K562 (cell line): ENCODE measurements around the gene CHST15. TPM values are rescaled to one million over a fixed set of nuclear protein-coding genes. Genes with fewer than 3 reads are reported as not detected.
A peak's percentile ranks its signal among the peaks of the same experiment; 100 is the strongest.

Experiments used
- ATAC-seq: fragments of 200-7000 bp; cut with Tn5 transposase; 3 replicates; pipeline ENCODE4 v1.9.1; 2020; ENCODE audit warnings: moderate library complexity
- BruUV-seq: library from RNA; stranded (reverse); fragments of 400-500 nt; replicated peaks from 2 replicates; lab custom pipeline; 2021; lab: Mats Ljungman, UMichigan
- CTCF ChIA-PET: fragments of 300-600 bp; formaldehyde crosslinking; extraction: SDS; loops from one replicate; lab custom pipeline; 2021; ENCODE audit warnings: low intra/inter-chr PET ratio; lab: Yijun Ruan, JAX
- POLR2A ChIA-PET: fragments of 300-600, 350-650 bp; sonication (Branson Sonifier 250); formaldehyde crosslinking; extraction: SDS; loops from one replicate; lab custom pipeline; 2021; ENCODE audit warnings: antibody characterized with exemption, inconsistent platforms; lab: Yijun Ruan, JAX
- DNase-seq, 4 experiments: peaks; one replicate each; pipeline versions ENCODE4 v3.0.0 to v3.0.0-alpha.2; 2011 to 2018; ENCODE audit warnings: low spot score in 3 of 4, mixed read lengths in 3 of 4; ENCODE audit errors: extremely low read depth in 1 of 4
- FAIRE-seq: peaks from 2 replicates; lab custom pipeline; 2011; peaks lifted over from hg19 to GRCh38; lab: Jason Lieb, UNC
- H2AFZ ChIP-seq: 2 replicates; pipeline ENCODE4 v1.6.0; 2011; ENCODE audit warnings: low read depth, low read length, control low read depth, inconsistent platforms
- H3K27ac ChIP-seq: fragments of 200-600 bp; 3 replicates; pipeline ENCODE4 v1.8.0; 2011; ENCODE audit warnings: low read depth, mild to moderate bottlenecking, control low read depth, inconsistent platforms, low read length, moderate library complexity, mixed read lengths; ENCODE audit errors: extremely low read depth
- H3K27me3 ChIP-seq, 2 experiments: fragments of 300-600 bp in 1 of 2; 2 replicates in 1 of 2; 3 replicates in 1 of 2; pipeline versions ENCODE4 v1.6.0 to v1.8.0; 2011; ENCODE audit warnings: inconsistent platforms in 2 of 2, low read length in 2 of 2, mild to moderate bottlenecking in 1 of 2, mixed read lengths in 1 of 2, moderate library complexity in 1 of 2; ENCODE audit not compliant: control insufficient read depth in 2 of 2, insufficient read depth in 2 of 2
- H3K36me3 ChIP-seq: fragments of 300-600 bp; 3 replicates; pipeline ENCODE4 v1.8.0; 2011; ENCODE audit warnings: mild to moderate bottlenecking, low read length, inconsistent platforms; ENCODE audit not compliant: control insufficient read depth, insufficient read depth
- H3K4me1 ChIP-seq, 2 experiments: fragments of 200-600 bp in 1 of 2; replicated peaks in 1 of 2; 2 replicates in 1 of 2; 3 replicates in 1 of 2; pipeline versions ENCODE4 v1.5.1 to v1.8.0; 2011; ENCODE audit warnings: inconsistent platforms in 2 of 2, low read length in 2 of 2, mild to moderate bottlenecking in 1 of 2, mixed read lengths in 1 of 2, moderate library complexity in 1 of 2; ENCODE audit not compliant: control insufficient read depth in 2 of 2, insufficient read depth in 2 of 2
- H3K4me2 ChIP-seq: 2 replicates; pipeline ENCODE4 v1.6.1; 2011; ENCODE audit warnings: low read length, control low read depth, inconsistent platforms, mixed read lengths; ENCODE audit not compliant: insufficient read depth
- H3K4me3 ChIP-seq: fragments of 200-600 bp; sonication (generic), shearing (Covaris generic); 2 replicates; pipeline ENCODE4 v1.5.1; 2016; ENCODE audit warnings: control low read depth, inconsistent platforms
- H3K79me2 ChIP-seq: fragments of 200-600 bp; 3 replicates; pipeline ENCODE4 v1.8.0; 2011; ENCODE audit warnings: low read length, inconsistent platforms; ENCODE audit not compliant: control insufficient read depth, insufficient read depth
- H3K9ac ChIP-seq, 2 experiments: 2 replicates each; pipeline versions ENCODE4 v1.6.0 to v1.6.1; 2011; ENCODE audit warnings: low read depth in 2 of 2, low read length in 2 of 2, control low read depth in 1 of 2, inconsistent platforms in 1 of 2, mild to moderate bottlenecking in 1 of 2, mixed read lengths in 1 of 2; ENCODE audit not compliant: insufficient read depth in 1 of 2
- H3K9me1 ChIP-seq: one replicate; pipeline ENCODE4 v1.6.0; 2011; ENCODE audit warnings: inconsistent platforms, mild to moderate bottlenecking, low read length, moderate library complexity; ENCODE audit not compliant: control insufficient read depth, insufficient read depth
- H3K9me3 ChIP-seq: replicated peaks from 2 replicates; pipeline ENCODE4 v1.5.1; 2011; ENCODE audit warnings: low read depth, low read length, inconsistent platforms; ENCODE audit not compliant: control insufficient read depth, insufficient read depth
- H4K20me1 ChIP-seq: replicated peaks from 2 replicates; pipeline ENCODE4 v1.6.1; 2011; ENCODE audit warnings: low read length, inconsistent platforms, mixed read lengths; ENCODE audit not compliant: control insufficient read depth, insufficient read depth
- FOSL1 ChIP-seq: fragments of 200-800 bp; sonication (Bioruptor generic); conservative IDR thresholded peaks from 2 replicates; pipeline ENCODE4 v1.6.1; 2016; ENCODE audit warnings: missing genetic modification characterization, missing compliant biosample characterization
- FOXK2 ChIP-seq, 2 experiments: fragments of 450-650 bp; IDR thresholded peaks in 1 of 2; conservative IDR thresholded peaks in 1 of 2; 2 replicates each; pipeline ENCODE4 v1.6.1; 2016; ENCODE audit warnings: low read depth in 2 of 2, mild to moderate bottlenecking in 1 of 2
- MITF ChIP-seq: IDR thresholded peaks from 2 replicates; pipeline ENCODE4 v1.6.1; 2014; ENCODE audit warnings: antibody characterized with exemption
- NFIC ChIP-seq: fragments of 450-650 bp; IDR thresholded peaks from 2 replicates; pipeline ENCODE4 v1.6.1; 2017; ENCODE audit warnings: mild to moderate bottlenecking, inconsistent platforms
- NKRF ChIP-seq: fragments of 450-650 bp; IDR thresholded peaks from 2 replicates; pipeline ENCODE4 v1.6.1; 2016; ENCODE audit warnings: borderline replicate concordance
- NUFIP1 ChIP-seq: fragments of 450-650 bp; IDR thresholded peaks from 2 replicates; pipeline ENCODE4 v1.6.1; 2018; ENCODE audit not compliant: partially characterized antibody
- RBM22 ChIP-seq: fragments of 200-400 bp; formaldehyde crosslinking; IDR thresholded peaks from 2 replicates; pipeline ENCODE4 v1.6.1; 2018; ENCODE audit warnings: low read length, low read depth; ENCODE audit not compliant: poor library complexity, severe bottlenecking
- SETDB1 ChIP-seq: IDR thresholded peaks from one replicate; pipeline ENCODE4 v1.6.1; 2012; ENCODE audit warnings: low read length, control low read depth, inconsistent platforms
- TSC22D4 ChIP-seq: fragments of 450-650 bp; IDR thresholded peaks from 2 replicates; pipeline ENCODE4 v1.6.1; 2016; ENCODE audit warnings: missing genetic modification characterization, missing biosample characterization, control low read depth
- WGBS: fragments of 100-300 bp; shearing (Covaris generic); methylation state at CpG from one replicate; pipeline ENCODE4 v1.1.6; 2016; ENCODE audit warnings: low coverage, mixed read lengths; ENCODE audit not compliant: insufficient coverage; ENCODE audit errors: missing lambda C conversion rate; 5-methylcytosine and 5-hydroxymethylcytosine counted together
- in situ Hi-C: fragments of 300-500 bp; cut with MboI; formaldehyde crosslinking; loops from 4 replicates; pipeline ENCODE4 v1.15.0; 2018; ENCODE audit warnings: inconsistent platforms, mixed read lengths
- intact Hi-C: fragments of 100-400 bp; cut with micrococcal nuclease; formaldehyde crosslinking; loops from 2 replicates; pipeline ENCODE4 v1.14.2; 2022
- polyA plus RNA-seq, 8 experiments: library from polyadenylated mRNA; depleted of rRNA in 4 of 8; stranded (reverse) in 5 of 8; unstranded in 3 of 8; fragments of >200 nt; fragmentation: Nextera tagmentation in 2 of 8; fragmentation: Illumina TruSeq in 1 of 8; extraction: Ambion mirVana in 2 of 8; extraction: Trizol in 1 of 8; gene quantifications; 2 replicates each; pipeline versions ENCODE4 v1.2.1 to v1.2.3, GENCODE V29; 2011 to 2014; ENCODE audit warnings: inconsistent platforms in 1 of 8, missing spikeins in 1 of 8
- total RNA-seq, 7 experiments: library from RNA; depleted of rRNA in 6 of 7; stranded (reverse); fragments of >200 nt in 6 of 7; fragmentation: Illumina TruSeq in 2 of 7; extraction: Trizol in 2 of 7; gene quantifications; 2 replicates each; pipeline versions ENCODE4 v1.2.1 to v1.2.3, GENCODE V29; 2011 to 2021; ENCODE audit warnings: low replicate concordance in 1 of 7

CHST15 gene
- total and polyA plus RNA-seq, 9 of the 15 experiments (the other 6 are each of a cell fraction or from before 2014, with no cell fraction given): 0.04 to 0.16 (median 0.08) TPM

GRCh38 chr10:124056337-124056980 lies 36.9 kb downstream of the CHST15 start:
- peaks cover 0 to 27% of the 10 kb centered on the region in 2 experiments; a peak in 3 of 5 replicates for H3K27me3 ChIP-seq
- H3K4me1 ChIP-seq: no peaks in the 10 kb centered on the region
- no peak overlapping the region for H3K4me3 ChIP-seq
- no peak for DNase-seq
- no peaks in the 10 kb centered on the region for H3K9me1 ChIP-seq
- intact Hi-C loops (no loop called here), in situ Hi-C loops (no loop called here)
- H2AFZ ChIP-seq: no peak overlapping the region
- H4K20me1 ChIP-seq: no peaks in the 10 kb centered on the region
- ChIA-PET POLR2A (interaction anchor here (0.6 kb wide), 1 partner anchor 367 kb away, joined by 3 read pairs; no protein-coding TSS in a partner anchor), CTCF (no interaction called here)
- no peak for ATAC-seq
- H3K4me2 ChIP-seq: no peak overlapping the region
- H3K9ac ChIP-seq: no peak overlapping the region
- H3K9me3 ChIP-seq: no peaks in the 10 kb centered on the region
- FAIRE-seq: no peak
- H3K27ac ChIP-seq: no peak overlapping the region
- no peaks in the 10 kb centered on the region for H3K79me2 ChIP-seq
- TF ChIP-seq FOXK2 (conservative IDR thresholded peaks at IDR 0.05 in 1 of 2, IDR thresholded peaks at IDR 0.05 in 1 of 2; ENCODE audit: low read depth in 2 of 2) (no peak), MITF (no peak), NFIC (peak; percentile 75)
- no TSS peak for BruUV-seq
- WGBS: 4% methylated on average over 25 of the region's 29 CpGs
- no peaks in the 10 kb centered on the region for H3K36me3 ChIP-seq

- H3K9me1 ChIP-seq: no peaks in the 10 kb centered on the region
- in situ Hi-C loops: no loop called here
- H3K4me3 ChIP-seq: no peak overlapping the region
- peaks cover 0 to 36% of the 10 kb centered on the region in 2 experiments; a peak in 3 of 5 replicates for H3K27me3 ChIP-seq
- WGBS: 0% methylated on average over 2 of the region's 2 CpGs
- H3K27ac ChIP-seq: no peak overlapping the region
- intact Hi-C loops: no loop called here
- ATAC-seq (no peak), DNase-seq (no peak), FAIRE-seq (no peak)
- H3K9ac ChIP-seq: no peak overlapping the region
- H3K79me2 ChIP-seq: no peaks in the 10 kb centered on the region
- CTCF ChIA-PET: no interaction called here
- BruUV-seq: no TSS peak
- no peaks in the 10 kb centered on the region for H3K36me3 ChIP-seq
- H4K20me1 ChIP-seq: no peaks in the 10 kb centered on the region
- POLR2A ChIA-PET: interaction anchor here (0.5 kb wide), 1 partner anchor 114 kb away, joined by 3 read pairs; no protein-coding TSS in a partner anchor
- no peak overlapping the region for H2AFZ ChIP-seq
- H3K4me1 ChIP-seq: no peaks in the 10 kb centered on the region
- no peaks in the 10 kb centered on the region for H3K9me3 ChIP-seq
- H3K4me2 ChIP-seq: no peak overlapping the region
- TF ChIP-seq TSC22D4 (no peak), RBM22 (no peak), NUFIP1 (no peak), FOSL1 (tag) (no peak), NKRF (no peak), SETDB1 (no peak)
Observed at GRCh38 chr10:124053971-124054370, 39.4 kb downstream of the CHST15 start.
